DOHH2 (cell line): ENCODE results near the gene ZSCAN22.

Experiments used
- CTCF ChIP-seq: fragments of 200-600 bp; sonication (generic); IDR thresholded peaks from one replicate; pipeline ENCODE4 v1.5.1; 2014; ENCODE audit warnings: antibody characterized with exemption, mild to moderate bottlenecking, low read depth, low read length; ENCODE audit not compliant: poor library complexity, severe bottlenecking
- EZH2phosphoT487 ChIP-seq: fragments of 200-600 bp; sonication (generic); IDR thresholded peaks from 2 replicates; pipeline ENCODE4 v1.6.1; 2017; ENCODE audit warnings: borderline replicate concordance, mild to moderate bottlenecking, antibody characterized with exemption, low read length, moderate library complexity, mixed read lengths

GRCh38 chr19:58291943-58292342 lies 34.9 kb upstream of the ZSCAN22 start:
- no peak for TF ChIP-seq CTCF
- no peak for TF ChIP-seq EZH2phosphoT487
